NK-92 (cell line): Measurements from ENCODE around the gene CCK.
"Not testable (repeated sequence)": the region's sequence is repeated elsewhere in the genome, so short reads cannot be mapped to it uniquely, and the experiment has no call there.

Source experiments
- DNase-seq: peaks from one replicate; lab custom pipeline; 2025; ENCODE audit not compliant: unreplicated experiment; lab: John Stamatoyannopoulos, UW

The CCK gene, protein sequence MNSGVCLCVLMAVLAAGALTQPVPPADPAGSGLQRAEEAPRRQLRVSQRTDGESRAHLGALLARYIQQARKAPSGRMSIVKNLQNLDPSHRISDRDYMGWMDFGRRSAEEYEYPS

DNA sequence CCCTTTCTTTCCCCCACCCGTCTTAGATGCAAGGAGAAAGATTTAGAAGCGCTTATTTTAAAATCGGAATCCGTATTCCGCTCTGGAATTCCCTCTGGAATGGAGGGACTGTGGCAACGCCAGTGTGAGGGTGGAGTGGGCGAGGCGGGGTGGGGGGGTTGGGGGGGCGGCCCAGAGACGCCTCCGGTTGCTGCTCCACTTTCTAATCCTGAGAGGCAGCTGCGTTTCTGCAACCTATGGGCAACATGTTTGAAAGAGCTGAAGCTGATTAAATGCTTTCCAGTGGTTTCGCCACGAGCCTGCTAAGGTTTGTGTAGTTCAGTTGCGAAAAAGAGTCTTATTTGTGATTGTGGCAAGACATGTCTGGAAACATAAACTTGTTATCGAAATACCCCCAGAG is at the start of gene CCK:
Gene CCK (minus strand): TSS at position 101 of the 400 bp plus-strand sequence. CDS start 2,555 bp downstream, outside the sequence.
- DNase-seq: no peak

DNA sequence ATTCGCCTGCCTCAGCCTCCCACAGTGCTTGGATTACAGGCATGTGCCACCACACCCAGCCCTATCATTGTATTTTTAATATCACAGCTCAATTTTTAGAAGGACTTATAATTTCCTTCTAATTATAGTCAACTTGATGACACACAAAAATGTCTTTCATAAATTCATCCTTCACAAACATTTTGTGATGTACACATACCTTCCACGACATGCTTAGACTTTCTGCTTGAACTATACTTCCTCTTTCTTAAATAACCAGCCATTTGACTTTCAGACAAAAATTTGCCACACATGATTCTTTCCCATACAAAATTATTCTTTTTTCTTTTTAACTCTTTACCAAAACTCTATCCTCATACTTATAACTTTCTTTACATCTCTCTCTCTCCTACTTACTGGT is 48.4 kb upstream of the CCK start:
- DNase-seq: no peak

DNA sequence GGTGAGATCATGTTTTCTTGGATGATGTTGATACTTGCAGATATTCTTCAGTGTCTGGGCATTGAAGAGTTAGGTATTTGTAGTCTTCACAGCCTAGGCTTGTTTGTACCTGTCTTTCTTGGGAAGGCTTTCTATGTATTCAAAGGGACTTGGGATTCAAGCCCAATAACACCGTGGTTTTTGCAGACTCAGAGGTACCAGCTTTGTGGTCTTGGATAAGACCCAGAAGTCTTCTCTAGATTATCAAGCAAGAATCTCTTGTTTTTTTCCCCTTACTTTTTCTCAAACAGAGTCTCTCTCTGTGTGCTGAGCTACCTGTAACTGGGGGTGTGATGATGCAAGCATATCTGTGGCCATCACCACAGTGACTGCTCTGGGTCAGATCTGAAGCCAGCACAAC is 42.7 kb upstream of the CCK start:
- DNase-seq: no peak

DNA sequence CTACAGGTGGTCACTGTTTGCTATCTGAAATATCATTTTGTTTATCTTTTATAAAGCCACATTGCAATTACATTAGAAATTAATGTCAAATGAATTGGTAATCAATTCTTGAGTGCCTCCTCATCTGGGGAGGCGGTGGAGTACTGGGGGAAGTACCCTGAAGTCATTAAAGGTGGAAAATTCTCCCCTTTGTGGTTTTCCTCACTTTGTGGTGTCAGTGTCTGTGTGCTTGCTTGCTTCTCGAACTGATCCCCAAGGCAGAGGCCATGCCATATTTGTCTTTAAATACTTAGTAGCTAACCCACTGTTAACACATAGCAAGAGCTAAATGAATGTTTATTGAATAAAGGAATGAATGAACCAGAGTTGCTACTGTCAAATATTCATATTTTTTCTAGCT is 40.5 kb upstream of the CCK start:
- DNase-seq: no peak

DNA sequence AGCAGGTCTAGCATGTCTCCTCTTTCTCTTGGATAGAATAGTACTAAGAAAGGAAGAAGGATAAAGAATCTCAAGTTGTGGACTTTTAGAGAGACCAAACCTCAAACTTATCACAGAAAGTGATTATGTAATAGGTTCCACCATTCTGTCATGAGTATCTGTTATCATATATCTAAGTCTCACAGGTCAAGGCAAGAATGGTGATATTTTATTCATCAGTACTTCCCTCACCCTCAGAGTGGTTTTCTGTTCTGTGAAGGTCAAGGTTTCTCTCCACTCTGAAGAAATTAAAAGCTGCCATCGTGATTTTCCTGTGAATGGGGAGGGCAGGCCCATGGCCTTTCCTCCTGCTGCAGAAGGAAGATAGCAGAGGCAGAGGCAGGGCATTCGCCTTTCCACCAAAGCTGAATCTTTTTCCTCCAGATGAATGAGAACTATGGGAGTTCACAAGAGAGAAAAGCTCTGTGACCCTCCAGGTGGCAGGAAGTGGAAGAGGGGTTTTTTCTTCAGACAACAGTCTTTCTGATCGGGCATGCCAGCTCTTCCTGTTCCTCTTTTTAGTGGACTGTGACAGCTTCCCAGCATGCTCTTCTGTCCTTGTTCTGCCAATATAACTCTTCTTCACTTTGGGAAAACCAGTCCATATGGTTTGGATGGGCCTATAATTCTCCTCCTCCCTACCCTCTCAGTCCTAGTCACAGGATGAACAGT is 37.1 kb upstream of the CCK start:
- DNase-seq: no peak

DNA sequence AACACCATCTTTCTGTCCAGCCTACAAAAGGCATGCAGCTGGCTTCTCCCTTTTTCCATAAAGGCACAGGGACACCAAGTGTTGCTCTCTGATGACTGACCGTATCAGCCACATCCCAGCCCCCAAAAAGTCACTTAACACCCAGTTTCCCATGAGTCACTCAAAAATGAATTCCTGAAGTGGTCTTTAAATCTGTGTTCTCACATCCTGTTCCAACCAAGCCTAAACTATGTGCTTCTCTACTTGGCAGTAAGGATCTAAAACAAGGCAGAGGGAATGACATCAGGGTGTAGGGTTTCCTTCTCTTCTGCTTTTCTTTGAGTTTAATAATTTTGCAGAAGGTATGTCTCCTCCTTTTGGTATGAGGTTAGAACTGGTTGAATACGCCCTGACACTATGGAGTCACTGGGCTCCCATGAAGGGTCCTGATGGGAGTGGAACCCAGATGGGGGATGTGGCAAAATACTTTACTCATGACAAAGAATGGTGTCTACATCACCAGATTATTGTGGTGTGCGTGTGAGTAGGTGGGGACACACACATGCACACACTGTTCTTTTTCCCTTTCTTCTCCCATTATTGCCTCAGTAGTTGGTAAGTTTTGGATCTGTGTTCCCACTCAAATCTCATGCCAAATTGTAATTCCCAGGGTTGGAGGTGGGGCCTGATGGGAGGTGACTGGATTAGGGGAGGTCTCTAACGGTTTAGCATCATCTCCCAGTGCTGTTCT is 35.6 kb upstream of the CCK start:
- DNase-seq: no peak

DNA sequence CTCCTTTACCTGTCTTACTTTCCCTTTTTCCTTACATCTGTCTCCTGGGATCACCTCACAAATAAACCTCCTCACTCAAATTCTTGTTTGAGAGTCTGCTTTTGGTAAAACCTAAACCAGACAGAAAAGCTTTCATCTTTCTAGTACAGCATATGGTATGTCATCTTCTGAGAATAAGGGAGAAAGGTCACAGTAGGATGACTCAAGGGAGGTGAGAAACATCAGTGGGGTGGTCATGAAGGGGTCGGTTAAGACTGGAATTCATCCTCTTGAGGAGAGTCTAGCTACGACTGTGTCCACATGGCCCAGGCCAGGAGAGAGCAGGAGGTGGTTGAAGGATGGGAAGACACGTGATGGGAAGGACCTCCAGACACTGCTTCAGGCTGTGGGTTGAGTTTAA is 34.8 kb upstream of the CCK start:
- DNase-seq: no peak

DNA sequence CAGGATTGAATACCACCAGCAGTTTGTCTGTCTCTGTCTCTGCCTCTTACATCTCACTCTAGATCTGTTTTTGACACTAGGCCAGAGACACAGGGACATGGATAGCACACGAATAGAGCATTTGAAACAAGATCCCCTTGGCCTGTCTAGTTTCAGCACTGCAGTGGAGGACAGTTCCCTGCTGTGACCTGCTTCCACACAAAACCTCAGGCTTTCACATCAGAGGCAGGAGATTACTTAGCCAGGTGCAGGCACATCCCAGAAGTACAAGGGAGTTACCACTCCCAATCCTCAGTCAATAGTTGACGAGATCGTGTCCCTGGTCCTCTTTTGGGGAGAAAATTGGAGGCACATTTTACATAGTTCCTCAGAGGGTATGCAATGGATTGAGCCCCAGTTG is 34.0 kb upstream of the CCK start:
- no peak for DNase-seq

DNA sequence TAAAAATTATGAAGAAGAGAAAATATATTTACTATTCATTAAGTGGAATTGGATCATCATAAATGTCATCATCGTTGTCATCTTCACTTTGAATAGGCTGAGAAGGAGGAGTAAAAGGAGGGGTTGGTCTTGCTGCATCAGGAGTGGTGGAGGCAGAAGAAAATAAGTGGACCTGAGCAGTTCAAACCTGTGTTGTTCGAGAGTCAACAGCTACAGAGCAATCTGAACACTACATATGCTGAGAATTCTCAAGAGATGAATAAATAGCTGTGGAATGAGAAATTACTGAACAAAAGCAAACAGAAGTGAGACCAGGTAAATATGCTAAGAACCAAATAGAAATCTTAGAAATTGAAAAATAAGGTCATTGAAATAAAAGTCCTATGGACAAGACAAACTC is 32.3 kb upstream of the CCK start:
- no peak for DNase-seq

DNA sequence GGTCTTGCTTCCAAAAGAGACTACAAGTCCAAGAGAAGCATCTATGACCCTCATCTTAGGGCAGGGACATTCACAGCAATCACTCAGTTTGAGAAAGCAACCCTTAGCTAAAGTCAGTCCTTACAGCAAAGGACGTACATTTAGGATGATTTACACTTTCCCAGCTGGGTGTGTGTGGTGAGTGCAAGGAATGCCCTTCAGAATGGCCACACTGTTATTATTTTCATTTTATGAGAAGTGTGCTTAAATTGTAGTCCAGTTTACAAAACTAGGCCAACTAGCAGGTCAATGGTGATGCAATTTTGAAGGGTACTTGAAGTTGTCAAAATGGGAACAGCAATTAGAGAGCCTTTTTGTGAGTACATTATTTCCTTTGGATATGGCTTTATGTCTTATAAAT is 26.0 kb upstream of the CCK start:
- no peak for DNase-seq

DNA sequence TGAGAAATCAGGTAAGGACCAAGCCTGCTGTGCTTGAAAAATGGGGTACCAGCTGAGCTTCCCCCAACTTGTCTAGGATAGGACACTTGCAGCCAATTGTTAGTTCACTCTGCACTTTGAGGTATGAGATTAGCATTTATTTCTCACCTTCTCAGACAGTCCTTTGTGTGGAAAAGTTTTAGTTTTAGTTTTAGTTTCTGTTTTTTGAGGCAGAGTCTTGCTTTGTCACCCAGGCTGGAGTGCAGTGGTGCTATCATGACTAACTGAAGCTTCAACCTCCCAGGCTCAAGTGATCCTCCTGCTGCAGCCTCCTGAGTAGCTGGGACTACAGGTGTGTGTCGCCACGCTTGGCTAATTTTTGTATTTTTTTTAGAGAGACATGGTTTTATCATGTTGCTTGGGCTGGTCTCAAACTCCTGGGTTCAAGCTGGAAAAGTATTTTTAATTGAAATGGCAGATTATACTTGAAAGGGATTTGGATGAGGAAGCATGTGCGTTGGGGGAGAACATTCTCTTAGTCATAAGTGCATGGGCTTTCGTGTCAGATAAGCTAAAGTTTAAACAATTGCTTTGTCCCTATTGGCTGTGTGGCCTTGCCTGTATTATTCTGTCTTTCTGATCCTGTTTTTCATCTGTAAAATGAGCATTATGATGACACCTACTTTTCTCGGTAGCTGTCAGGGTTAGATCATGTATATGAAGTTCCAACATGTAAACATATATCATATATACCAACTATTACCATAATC is 25.2 kb upstream of the CCK start:
- DNase-seq: no peak

DNA sequence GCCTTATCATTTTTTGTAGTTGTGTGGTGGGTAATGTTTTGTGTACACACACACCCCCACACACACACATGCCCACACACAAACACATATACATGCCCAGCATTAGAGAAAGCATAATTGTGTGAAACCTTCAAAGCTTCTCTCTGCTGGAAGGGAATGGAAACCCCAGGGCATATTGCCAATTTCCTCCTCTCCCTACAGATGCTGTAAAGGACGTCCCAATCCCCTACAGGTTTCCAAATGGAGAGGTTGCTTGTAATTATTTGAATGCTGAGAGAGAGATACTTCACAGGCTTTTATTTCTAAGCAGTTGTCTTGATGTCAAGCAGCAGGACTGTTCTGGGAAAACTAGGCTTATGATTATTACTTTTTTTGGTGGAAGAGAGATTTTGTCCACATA is 23.0 kb upstream of the CCK start:
- DNase-seq: no peak

DNA sequence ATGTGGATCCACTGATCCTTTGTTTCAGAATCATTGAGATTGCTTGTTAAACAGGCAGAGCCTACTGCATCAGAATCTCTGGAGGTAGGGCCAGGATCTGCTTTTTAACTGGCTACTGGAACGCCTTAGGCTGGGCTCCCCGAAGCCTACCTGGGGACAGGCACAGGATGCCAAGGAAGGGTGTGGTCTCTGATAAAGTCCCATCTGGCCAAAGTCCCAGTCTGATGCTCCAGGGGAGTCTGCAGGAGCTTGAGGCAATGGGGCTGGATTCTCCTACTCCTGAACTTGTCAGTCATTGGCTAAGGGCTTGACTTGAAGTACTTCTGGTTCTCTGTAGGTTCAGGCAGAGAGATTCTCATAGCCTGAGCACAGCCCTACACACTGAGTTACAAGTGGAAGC is 22.4 kb upstream of the CCK start:
- no peak for DNase-seq

DNA sequence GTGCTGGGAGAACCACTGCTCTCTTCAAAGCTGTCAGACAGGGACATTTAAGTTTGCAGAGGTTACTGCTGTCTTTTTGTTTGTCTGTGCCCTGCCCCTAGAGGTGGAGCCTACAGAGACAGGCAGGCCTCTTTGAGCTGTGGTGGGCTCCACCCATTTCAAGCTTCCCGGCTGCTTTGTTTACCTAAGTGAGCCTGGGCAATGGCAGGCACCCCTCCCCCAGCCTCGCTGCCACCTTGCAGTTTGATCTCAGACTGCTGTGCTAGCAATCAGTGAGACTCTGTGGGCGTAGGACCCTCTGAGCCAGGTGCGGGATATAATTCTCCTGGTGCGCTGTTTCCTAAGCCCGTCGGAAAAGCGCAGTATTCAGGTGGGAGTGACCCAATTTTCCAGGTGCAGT is 21.4 kb upstream of the CCK start:
- DNase-seq: not testable (repeated sequence)

DNA sequence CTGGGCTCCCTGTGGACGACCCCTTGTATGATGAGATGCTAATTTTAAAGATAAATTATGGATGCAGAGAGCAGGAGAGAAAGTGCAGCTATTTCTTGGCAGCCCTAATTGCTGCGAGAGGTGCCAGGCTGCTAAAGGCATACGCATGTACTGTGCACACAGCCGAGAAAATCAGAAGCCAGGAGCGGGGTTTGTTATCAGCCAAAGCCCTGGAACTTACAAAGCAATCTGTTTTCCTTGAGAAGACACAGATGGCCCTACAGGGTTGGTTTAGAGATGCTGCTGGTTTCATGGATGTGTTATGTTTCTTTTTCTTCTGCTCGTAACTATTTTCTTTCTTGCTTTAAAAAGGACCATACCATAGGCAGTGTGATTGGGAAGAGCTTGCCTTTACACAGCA is 11.7 kb upstream of the CCK start:
- DNase-seq: no peak

DNA sequence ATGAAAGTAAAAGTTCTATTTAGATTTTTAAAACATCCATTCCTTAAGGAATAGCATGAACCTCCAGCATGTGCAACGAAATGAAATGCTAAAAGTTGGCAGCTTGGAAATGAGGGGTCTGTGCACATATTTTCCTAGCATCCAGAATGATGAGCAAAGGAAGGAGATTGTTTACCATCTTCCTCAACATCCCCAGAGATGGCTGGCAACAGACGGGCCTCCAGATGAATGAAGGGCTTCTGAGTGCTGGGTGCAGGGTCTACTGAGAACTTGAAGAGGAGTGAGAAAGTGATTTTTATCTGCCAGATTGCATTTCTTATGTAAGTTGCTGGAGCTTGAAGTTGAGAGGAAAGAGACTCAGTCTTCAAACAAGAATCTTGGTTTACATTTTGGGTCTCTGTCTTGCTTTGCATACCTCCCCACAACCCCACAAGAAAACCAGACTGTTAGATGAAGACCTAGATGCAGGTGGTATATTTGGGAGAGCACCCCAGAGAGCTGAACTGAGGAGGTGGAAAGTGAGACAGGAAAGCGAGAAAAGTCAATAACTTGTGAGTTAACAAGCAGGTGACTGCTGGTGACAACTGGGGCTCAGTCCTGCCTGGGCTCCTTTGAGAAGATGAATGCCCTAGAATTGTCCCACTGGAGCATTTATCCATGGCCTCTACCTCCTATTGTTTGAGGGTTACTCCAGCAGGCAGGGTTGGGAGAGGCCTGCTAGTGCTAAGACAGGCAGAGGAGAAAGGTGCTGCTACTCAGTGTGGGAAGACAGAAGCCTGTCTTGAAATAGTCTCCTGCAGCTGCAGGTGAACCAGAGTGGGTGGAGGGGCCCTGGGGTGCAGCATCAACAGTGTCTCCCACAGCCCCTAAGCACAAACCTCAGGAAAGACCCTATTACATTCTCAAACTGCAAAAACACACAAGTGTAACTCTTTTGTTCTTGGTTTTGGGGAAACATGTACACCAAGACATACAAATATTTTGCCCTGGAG is 10.5 kb upstream of the CCK start:
- no peak for DNase-seq

DNA sequence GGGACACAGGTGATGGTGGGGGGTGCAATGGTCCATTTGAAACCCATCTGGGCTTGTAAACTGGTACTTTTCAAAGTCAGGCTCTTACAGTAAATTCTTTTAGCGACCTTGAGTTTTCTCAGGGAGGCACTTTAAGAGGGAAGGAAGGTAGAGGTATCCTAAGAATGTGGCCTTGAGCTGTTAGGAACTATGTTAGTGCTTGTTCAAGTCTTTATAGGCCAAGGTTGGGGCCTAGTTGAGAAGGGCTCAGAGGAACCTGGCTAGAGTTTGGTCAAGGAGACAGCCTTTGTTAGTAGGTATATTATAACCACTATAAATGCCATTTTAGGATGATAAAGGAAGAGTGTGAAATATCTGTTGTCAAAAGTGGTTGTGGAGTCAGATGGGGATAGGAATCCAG is 9.2 kb upstream of the CCK start:
- no peak for DNase-seq

DNA sequence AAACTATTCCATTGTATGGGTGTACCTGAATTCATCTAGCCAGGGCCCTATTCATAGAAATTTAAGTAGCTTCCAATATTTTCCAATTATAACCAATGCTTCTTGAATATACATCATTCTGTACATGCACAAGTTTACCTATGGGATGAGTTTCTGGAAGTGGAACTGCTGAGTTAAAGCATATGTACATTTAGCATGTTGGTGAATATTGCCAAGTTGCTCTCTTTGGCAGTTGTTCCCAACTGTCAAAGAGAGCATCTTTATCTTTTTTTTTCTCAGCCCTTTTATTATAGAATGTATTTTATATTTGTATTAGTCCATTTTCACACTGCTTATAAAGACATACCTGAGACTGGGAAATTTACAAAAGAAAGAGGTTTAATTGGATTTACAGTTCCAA is 8.3 kb upstream of the CCK start:
- DNase-seq: no peak

DNA sequence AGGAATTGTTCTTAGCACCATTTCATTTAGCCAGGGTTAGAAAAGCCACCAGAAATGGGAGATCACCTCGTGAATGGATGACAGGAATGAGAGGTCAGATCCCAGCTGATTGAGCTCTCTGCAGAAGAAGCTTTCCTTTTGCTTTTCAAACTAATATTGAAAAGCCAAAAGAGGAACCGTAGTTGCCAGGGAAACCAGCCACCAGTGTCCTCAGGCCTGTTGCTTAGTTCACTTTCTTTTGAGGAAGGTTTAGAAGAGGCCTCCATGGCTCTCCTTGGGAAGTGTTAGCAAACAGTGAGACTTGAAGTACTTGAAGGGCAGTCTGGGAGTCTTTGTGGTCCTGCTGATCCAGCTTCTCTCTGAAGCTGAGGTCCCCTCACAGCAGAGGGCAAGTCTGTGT is 7.4 kb upstream of the CCK start:
- no peak for DNase-seq

DNA sequence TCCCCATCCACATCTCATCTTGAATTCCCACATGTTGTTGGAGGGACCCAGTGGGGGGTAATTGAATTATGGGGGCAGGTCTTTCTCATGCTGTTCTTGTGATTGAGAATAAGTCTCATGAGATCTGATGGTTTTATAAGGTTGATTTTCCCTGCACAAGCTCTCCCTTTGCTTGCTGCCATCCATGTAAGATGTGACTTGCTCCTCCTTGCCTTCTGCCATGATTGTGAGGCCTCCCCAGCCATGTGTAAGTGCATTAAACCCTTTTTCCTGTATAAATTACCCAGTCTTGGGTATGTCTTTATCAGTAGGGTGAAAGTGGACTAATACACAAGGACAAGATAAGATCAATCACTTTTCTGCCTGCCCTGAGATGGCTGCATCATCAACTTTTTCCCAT is 5.8 kb upstream of the CCK start:
- no peak for DNase-seq

DNA sequence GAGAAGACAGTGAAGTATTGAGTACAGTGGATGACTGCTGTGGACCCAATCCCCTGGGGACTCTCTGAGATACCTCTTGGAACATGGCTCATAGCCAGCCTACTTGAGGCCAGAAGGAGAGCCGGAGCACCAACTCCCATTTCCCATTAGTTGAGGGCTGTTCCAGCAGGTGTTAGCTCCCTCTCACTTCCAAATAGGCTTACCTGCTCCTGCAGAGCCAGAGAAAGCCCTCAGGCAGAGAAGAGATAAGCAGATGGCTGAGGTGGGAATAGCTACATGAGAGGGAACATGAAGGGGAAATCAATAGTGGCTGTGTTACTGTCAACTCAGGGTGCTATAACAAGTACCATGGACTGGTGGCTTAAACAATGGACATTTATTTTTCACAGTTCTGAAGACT is 4.6 kb upstream of the CCK start:
- DNase-seq: no peak
